Lower lobe of right lung (tissue), 2 donors: Measurements from ENCODE around the gene CSDE1. TPM values are rescaled to one million over a fixed set of nuclear protein-coding genes. Genes with fewer than 3 reads are reported as not detected.

Experiments
- ATAC-seq, 2 donors: fragments of 200-7000 bp; cut with Tn5 transposase; one replicate each; pipeline ENCODE4 v1.9.1; 2020 to 2022; ENCODE audit warnings: mild to moderate bottlenecking in 2 of 2, moderate library complexity in 2 of 2
- DNase-seq: peaks from one replicate; pipeline ENCODE4 v3.0.0-alpha.2; 2020
- H3K27ac ChIP-seq: fragments of 200-600 bp; one replicate; pipeline ENCODE4 v1.8.0; 2022
- H3K27me3 ChIP-seq: fragments of 200-600 bp; one replicate; pipeline ENCODE4 v1.8.0; 2022; ENCODE audit warnings: low read depth
- H3K36me3 ChIP-seq: fragments of 200-600 bp; one replicate; pipeline ENCODE4 v1.8.0; 2022; ENCODE audit warnings: mild to moderate bottlenecking
- H3K4me1 ChIP-seq: fragments of 200-600 bp; one replicate; pipeline ENCODE4 v1.8.0; 2022
- H3K4me3 ChIP-seq: fragments of 200-600 bp; one replicate; pipeline ENCODE4 v1.8.0; 2022; ENCODE audit warnings: mild to moderate bottlenecking
- H3K9me3 ChIP-seq: fragments of 200-600 bp; one replicate; pipeline ENCODE4 v1.8.0; 2022
- intact Hi-C: fragments of 100-400 bp; cut with DNase I; formaldehyde crosslinking; loops from one replicate; pipeline ENCODE4 v1.11.0; 2022
- total RNA-seq: library from RNA; stranded (reverse); fragmentation: NEBNext Ultra II Directional; extraction: Animal tissue kit (Norgen Biotek cat#: 25700); gene quantifications from one replicate; pipeline ENCODE4 v1.2.1, GENCODE V29; 2021
- TF ChIP-seq, protein P1 (sequence below): fragments of 200-600 bp; IDR thresholded peaks from one replicate; pipeline ENCODE4 v1.8.0; 2022; ENCODE audit warnings: antibody characterized with exemption, mild to moderate bottlenecking
- donor health status: DM: no; HTN: yes; CAD: no; lungs with severe emphysema.

Gene CSDE1
- total RNA-seq, 1 donor from 2014 or later: 543 TPM

DNA sequence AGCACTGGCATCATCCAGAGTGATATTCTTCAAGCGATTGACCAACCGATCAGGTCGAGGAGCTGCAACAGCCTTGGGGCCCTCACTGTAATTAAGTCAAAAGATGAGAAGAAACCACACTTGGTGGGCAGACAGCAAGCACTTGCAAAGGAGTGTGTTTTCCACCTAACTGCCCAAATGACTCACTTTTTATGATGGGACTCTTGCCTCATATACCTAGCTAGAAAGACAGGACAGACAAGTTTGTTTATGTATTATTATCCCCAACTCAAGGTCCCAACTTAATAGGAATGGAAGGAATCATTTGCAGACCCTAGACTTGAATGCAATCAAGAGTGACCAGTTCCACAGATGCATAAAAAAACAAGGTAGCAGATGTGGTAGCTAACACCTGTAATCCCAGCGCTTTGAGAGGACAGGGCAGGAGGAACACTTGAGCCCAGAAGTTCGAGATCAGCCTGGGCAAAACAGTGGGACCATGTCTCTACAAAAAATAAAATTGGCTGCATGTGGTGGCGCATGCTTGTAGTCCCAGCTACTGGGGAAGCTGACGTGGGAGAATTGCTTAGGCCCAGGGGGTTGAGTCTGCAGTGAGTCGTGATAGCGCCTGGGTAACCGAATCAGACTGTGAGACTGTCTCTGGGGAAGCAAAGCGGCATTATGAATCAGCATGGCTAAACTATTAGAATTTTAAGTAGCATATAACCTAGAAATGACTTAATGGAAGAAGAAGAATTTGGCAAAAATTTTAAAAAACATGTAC, 38.9 kb downstream of the CSDE1 start:
- TF ChIP-seq, protein P1, sequence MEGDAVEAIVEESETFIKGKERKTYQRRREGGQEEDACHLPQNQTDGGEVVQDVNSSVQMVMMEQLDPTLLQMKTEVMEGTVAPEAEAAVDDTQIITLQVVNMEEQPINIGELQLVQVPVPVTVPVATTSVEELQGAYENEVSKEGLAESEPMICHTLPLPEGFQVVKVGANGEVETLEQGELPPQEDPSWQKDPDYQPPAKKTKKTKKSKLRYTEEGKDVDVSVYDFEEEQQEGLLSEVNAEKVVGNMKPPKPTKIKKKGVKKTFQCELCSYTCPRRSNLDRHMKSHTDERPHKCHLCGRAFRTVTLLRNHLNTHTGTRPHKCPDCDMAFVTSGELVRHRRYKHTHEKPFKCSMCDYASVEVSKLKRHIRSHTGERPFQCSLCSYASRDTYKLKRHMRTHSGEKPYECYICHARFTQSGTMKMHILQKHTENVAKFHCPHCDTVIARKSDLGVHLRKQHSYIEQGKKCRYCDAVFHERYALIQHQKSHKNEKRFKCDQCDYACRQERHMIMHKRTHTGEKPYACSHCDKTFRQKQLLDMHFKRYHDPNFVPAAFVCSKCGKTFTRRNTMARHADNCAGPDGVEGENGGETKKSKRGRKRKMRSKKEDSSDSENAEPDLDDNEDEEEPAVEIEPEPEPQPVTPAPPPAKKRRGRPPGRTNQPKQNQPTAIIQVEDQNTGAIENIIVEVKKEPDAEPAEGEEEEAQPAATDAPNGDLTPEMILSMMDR: no peak
- no peak for DNase-seq
- Histone ChIP-seq H3K4me3 (no peak overlapping the region), H3K27me3 (no peaks in the 10 kb centered on the region), H3K4me1 (peaks cover 25% of the 10 kb centered on the region), H3K9me3 (no peaks in the 10 kb centered on the region), H3K27ac (no peak overlapping the region), H3K36me3 (peaks cover 72% of the 10 kb centered on the region)
- intact Hi-C loops: no loop called here
- no peak for ATAC-seq

DNA sequence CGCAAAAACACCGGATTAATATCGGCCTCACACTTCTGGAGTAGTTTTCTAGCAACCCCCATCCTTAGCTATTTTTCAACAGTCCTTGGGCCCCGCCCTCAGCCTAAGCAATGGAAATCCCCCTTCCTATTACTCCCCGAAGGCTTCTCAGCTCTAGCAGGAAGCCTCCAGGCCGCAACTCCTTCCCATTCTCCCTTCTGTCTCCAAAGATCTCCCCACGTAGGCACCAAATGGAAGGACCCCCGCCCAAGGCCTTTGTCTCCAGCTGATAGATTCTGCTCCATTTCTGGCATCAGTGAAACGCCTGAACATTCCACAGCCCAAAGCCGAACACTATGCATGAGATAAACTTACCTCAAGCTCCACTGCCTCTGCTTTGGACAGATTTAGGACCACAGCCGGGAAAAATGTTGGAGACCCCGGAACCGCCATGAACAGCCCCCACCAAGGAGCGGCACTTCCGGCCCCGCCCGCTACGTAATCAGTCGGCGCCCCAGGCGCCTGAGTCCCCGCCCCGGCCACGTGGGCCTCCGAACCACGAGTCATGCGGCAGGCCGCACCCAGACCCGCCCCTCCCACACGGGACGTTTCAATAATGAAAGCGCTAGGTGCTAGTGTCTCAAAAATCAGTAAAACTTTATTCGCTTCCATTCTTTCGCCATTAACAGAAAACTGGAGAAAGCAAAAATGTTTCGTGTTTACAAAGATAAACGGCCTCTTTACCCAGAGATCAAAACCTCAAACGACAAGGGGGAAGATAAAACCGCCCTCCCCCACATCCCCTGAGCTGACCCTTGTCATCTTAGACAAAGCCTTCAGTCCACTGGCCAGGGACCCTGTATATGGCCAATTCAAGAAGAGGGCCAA, 41.2 kb downstream of the CSDE1 start, which contains the start of gene NRAS:
Gene NRAS, minus strand, starts transcription at position 468 of the 867 bp plus-strand sequence. CDS start 611 bp downstream, outside the sequence.
- Histone ChIP-seq H3K27me3 (no peaks in the 10 kb centered on the region), H3K4me3 (peak within 1 kb of the TSS; percentile 85), H3K4me1 (peaks cover 25% of the 10 kb centered on the region), H3K27ac (peak within 1 kb of the TSS; percentile 97), H3K9me3 (no peaks in the 10 kb centered on the region), H3K36me3 (peaks cover 71% of the 10 kb centered on the region)
- TF ChIP-seq, protein P1: no peak
- DNase-seq: peak; percentile 97
- ATAC-seq: peak; percentile 100
- intact Hi-C loops: no loop called here

DNA sequence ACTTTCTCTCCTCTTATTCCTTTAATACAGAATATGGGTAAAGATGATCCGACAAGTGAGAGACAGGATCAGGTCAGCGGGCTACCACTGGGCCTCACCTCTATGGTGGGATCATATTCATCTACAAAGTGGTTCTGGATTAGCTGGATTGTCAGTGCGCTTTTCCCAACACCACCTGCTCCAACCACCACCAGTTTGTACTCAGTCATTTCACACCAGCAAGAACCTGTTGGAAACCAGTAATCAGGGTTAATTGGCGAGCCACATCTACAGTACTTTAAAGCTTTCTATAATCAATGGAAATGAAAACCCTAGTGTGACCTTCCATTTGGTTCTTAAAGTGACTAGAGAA, 41.9 kb downstream of the CSDE1 start:
- no peaks in the 10 kb centered on the region for H3K27me3 ChIP-seq
- peaks cover 25% of the 10 kb centered on the region for H3K4me1 ChIP-seq
- H3K4me3 ChIP-seq: peak overlapping the region; percentile 85
- no peaks in the 10 kb centered on the region for H3K9me3 ChIP-seq
- intact Hi-C loops: no loop called here
- H3K27ac ChIP-seq: peak overlapping the region; percentile 97
- DNase-seq: no peak
- ATAC-seq: peak; percentile 2 to 27
- TF ChIP-seq, protein P1: no peak
- peaks cover 71% of the 10 kb centered on the region for H3K36me3 ChIP-seq

DNA sequence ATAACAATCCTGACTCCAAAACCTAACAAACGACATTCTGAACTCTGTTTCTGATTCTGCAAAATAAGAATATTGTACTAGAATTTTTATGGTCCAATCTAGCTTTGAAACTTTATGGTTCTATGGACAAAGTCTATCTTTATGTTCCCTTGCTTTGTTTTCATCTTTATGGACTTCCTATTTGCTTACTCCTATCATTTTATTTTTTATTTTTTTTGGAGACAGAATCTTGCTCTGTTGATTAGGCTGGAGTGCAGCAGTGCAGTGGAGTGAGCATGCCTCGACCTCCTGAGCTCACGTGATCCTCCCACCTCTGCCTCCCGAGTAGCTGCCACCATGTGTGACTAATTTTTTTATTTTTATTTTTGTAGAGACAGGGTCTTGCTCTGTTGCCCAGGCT, 44.8 kb downstream of the CSDE1 start:
- H3K4me1 ChIP-seq: peaks cover 25% of the 10 kb centered on the region
- intact Hi-C loops: no loop called here
- peaks cover 68% of the 10 kb centered on the region for H3K36me3 ChIP-seq
- ATAC-seq (no peak), DNase-seq (no peak)
- no peak overlapping the region for H3K27ac ChIP-seq
- no peaks in the 10 kb centered on the region for H3K9me3 ChIP-seq
- TF ChIP-seq, protein P1: no peak
- no peaks in the 10 kb centered on the region for H3K27me3 ChIP-seq
- no peak overlapping the region for H3K4me3 ChIP-seq

DNA sequence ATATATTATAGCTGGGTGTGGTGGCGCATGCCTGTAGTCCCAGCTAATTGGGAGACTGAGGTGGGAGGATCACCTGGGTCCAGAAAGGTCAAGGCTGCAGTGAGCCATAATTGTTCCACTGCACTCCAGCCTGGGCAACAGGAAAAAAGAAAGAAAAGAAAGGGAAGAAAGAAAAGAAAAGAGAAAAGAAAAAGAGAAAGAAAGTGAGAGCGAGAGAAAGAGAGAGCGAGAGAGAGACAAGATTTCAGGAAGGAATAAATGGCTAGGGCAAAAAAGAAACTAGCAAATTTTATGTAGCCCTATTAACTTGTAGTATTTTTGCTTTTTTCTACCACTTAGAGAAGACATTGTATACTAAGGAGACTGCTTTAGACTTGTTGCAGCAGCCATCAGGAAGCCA, 47.4 kb downstream of the CSDE1 start:
- Histone ChIP-seq H3K27me3 (no peaks in the 10 kb centered on the region), H3K9me3 (no peaks in the 10 kb centered on the region), H3K4me3 (no peak overlapping the region), H3K4me1 (peaks cover 10% of the 10 kb centered on the region), H3K36me3 (peaks cover 87% of the 10 kb centered on the region), H3K27ac (no peak overlapping the region)
- intact Hi-C loops: no loop called here
- DNase-seq (no peak), ATAC-seq (no peak)
- TF ChIP-seq, protein P1: no peak
